Kidney epithelial cell (primary cell): ENCODE measurements around the gene SYNDIG1. TPM values are rescaled to one million over a fixed set of nuclear protein-coding genes. Genes with fewer than 3 reads are reported as not detected.

Experiments
- DNase-seq: peaks from one replicate; pipeline ENCODE4 v3.0.0-alpha.2; 2010; ENCODE audit warnings: low read depth
- H3K27me3 ChIP-seq: 2 replicates; pipeline ENCODE4 v1.6.0; 2011; ENCODE audit warnings: low read length; ENCODE audit not compliant: control insufficient read depth, insufficient read depth
- H3K36me3 ChIP-seq: 2 replicates; pipeline ENCODE4 v1.5.1; 2011; ENCODE audit warnings: low read length; ENCODE audit not compliant: control insufficient read depth, insufficient read depth
- H3K4me3 ChIP-seq: 2 replicates; pipeline ENCODE4 v1.5.1; 2011; ENCODE audit warnings: low read depth, mild to moderate bottlenecking, control low read depth, low read length
- CTCF ChIP-seq: IDR thresholded peaks from 2 replicates; pipeline ENCODE4 v1.5.1; 2011; ENCODE audit warnings: mild to moderate bottlenecking, moderate library complexity, low read length, control low read depth, inconsistent platforms; ENCODE audit not compliant: insufficient read depth, poor library complexity, severe bottlenecking
- total RNA-seq: library from RNA; depleted of rRNA; stranded (reverse); fragments of >200 nt; gene quantifications from 2 replicates; pipeline ENCODE4 v1.2.3, GENCODE V29; 2015

SYNDIG1 gene
- total RNA-seq, 1 donor from 2014 or later, result 0.67 TPM

GRCh38 chr20:24484081-24484450, 14.6 kb downstream of the SYNDIG1 start:
- no peak overlapping the region for H3K4me3 ChIP-seq
- no peak for DNase-seq
- no peak for TF ChIP-seq CTCF
- no peaks in the 10 kb centered on the region for H3K27me3 ChIP-seq
- no peaks in the 10 kb centered on the region for H3K36me3 ChIP-seq

- no peak for TF ChIP-seq CTCF
These were observed 16.6 kb downstream of the SYNDIG1 start for GRCh38 chr20:24485981-24486380.

GRCh38 chr20:24487240-24487639, 17.8 kb downstream of the SYNDIG1 start:
- Histone ChIP-seq H3K36me3 (no peaks in the 10 kb centered on the region), H3K27me3 (no peaks in the 10 kb centered on the region), H3K4me3 (no peak overlapping the region)
- no peak for DNase-seq
- TF ChIP-seq CTCF, result no peak

More at GRCh38 chr20:24485981-24486380, 16.6 kb downstream of the SYNDIG1 start:
- no peaks in the 10 kb centered on the region for H3K36me3 ChIP-seq
- no peak overlapping the region for H3K4me3 ChIP-seq
- DNase-seq, result no peak
- H3K27me3 ChIP-seq, result no peaks in the 10 kb centered on the region

- no peak overlapping the region for H3K4me3 ChIP-seq
- no peak for TF ChIP-seq CTCF
- H3K36me3 ChIP-seq, result no peaks in the 10 kb centered on the region
- DNase-seq, result no peak
- no peaks in the 10 kb centered on the region for H3K27me3 ChIP-seq
These were observed 18.2 kb downstream of the SYNDIG1 start for GRCh38 chr20:24487648-24488047.

GRCh38 chr20:24488064-24488799, 18.8 kb downstream of the SYNDIG1 start:
- no peaks in the 10 kb centered on the region for H3K27me3 ChIP-seq
- no peak for DNase-seq
- no peaks in the 10 kb centered on the region for H3K36me3 ChIP-seq
- no peak for TF ChIP-seq CTCF
- H3K4me3 ChIP-seq, result no peak overlapping the region

GRCh38 chr20:24488800-24489175, 19.4 kb downstream of the SYNDIG1 start:
- no peak for TF ChIP-seq CTCF
- Histone ChIP-seq H3K4me3 (no peak overlapping the region), H3K27me3 (no peaks in the 10 kb centered on the region), H3K36me3 (no peaks in the 10 kb centered on the region)
- no peak for DNase-seq
